SU-DHL-6 (cell line): ENCODE results near the gene XKRX.

Source experiments
- H2AFZ ChIP-seq: fragments of 200-600 bp; sonication (generic); 2 replicates; pipeline ENCODE4 v1.6.1; 2014; ENCODE audit warnings: low read depth, mild to moderate bottlenecking, moderate library complexity, mixed read lengths, antibody characterized with exemption, low read length; ENCODE audit not compliant: severe bottlenecking
- H3F3A ChIP-seq: fragments of 200-600 bp; shearing (Covaris generic); 2 replicates; pipeline ENCODE4 v1.6.0; 2016; ENCODE audit warnings: antibody characterized with exemption, mild to moderate bottlenecking; ENCODE audit not compliant: insufficient read depth
- H3K27ac ChIP-seq: fragments of 200-600 bp; sonication (generic); 2 replicates; pipeline ENCODE4 v1.5.1; 2016; ENCODE audit warnings: low read depth, mild to moderate bottlenecking, low read length, moderate library complexity, mixed read lengths
- H3K27me3 ChIP-seq: fragments of 200-600 bp; sonication (generic), shearing (Covaris generic); 2 replicates; pipeline ENCODE4 v1.6.0; 2014; ENCODE audit warnings: mild to moderate bottlenecking, low read length
- H3K36me3 ChIP-seq: fragments of 200-600 bp; sonication (generic); 2 replicates; pipeline ENCODE4 v1.6.1; 2014; ENCODE audit warnings: mild to moderate bottlenecking, low read length, mixed read lengths
- H3K4me2 ChIP-seq: fragments of 300-600, 200-600 bp; shearing (Covaris generic), sonication (generic); 2 replicates; pipeline ENCODE4 v1.6.0; 2014; ENCODE audit warnings: low read length, low read depth, mild to moderate bottlenecking; ENCODE audit not compliant: poor library complexity, severe bottlenecking
- H3K4me3 ChIP-seq: fragments of 200-600 bp; sonication (generic); 2 replicates; pipeline ENCODE4 v1.5.1; 2014; ENCODE audit warnings: antibody characterized with exemption, low read length, mild to moderate bottlenecking, mixed read lengths; ENCODE audit not compliant: insufficient read depth, poor library complexity, severe bottlenecking
- H3K79me2 ChIP-seq: fragments of 200-600 bp; sonication (generic); 2 replicates; pipeline ENCODE4 v1.6.1; 2014; ENCODE audit warnings: mild to moderate bottlenecking, low read length, moderate library complexity; ENCODE audit not compliant: insufficient read depth
- H3K9ac ChIP-seq: fragments of 200-600 bp; sonication (generic); 2 replicates; pipeline ENCODE4 v1.7.0; 2014; ENCODE audit warnings: mild to moderate bottlenecking, low read length
- H3K9me2 ChIP-seq: fragments of 200-600 bp; sonication (generic); replicated peaks from 2 replicates; pipeline ENCODE4 v1.6.1; 2014; ENCODE audit warnings: low read length; ENCODE audit not compliant: insufficient read depth
- H3K9me3 ChIP-seq: fragments of 200-600 bp; sonication (generic); 2 replicates; pipeline ENCODE4 v1.6.1; 2014; ENCODE audit warnings: low read length, mixed read lengths; ENCODE audit not compliant: insufficient read depth
- H4K20me1 ChIP-seq: fragments of 200-600 bp; sonication (generic); 2 replicates; pipeline ENCODE4 v1.6.1; 2014; ENCODE audit warnings: low read depth, mild to moderate bottlenecking, antibody characterized with exemption, low read length, moderate library complexity, mixed read lengths
- EZH2phosphoT487 ChIP-seq: fragments of 200-600 bp; sonication (generic), shearing (Covaris generic); conservative IDR thresholded peaks from 2 replicates; pipeline ENCODE4 v1.6.1; 2018; ENCODE audit warnings: mild to moderate bottlenecking, antibody characterized with exemption, low read length, moderate library complexity, mixed read lengths
- TF ChIP-seq, protein P1 (sequence below): fragments of 200-600 bp; sonication (generic); IDR thresholded peaks from one replicate; pipeline ENCODE4 v1.5.1; 2017; ENCODE audit warnings: antibody characterized with exemption, mild to moderate bottlenecking, low read length, moderate library complexity; ENCODE audit not compliant: insufficient read depth, poor library complexity, severe bottlenecking

XKRX gene

DNA sequence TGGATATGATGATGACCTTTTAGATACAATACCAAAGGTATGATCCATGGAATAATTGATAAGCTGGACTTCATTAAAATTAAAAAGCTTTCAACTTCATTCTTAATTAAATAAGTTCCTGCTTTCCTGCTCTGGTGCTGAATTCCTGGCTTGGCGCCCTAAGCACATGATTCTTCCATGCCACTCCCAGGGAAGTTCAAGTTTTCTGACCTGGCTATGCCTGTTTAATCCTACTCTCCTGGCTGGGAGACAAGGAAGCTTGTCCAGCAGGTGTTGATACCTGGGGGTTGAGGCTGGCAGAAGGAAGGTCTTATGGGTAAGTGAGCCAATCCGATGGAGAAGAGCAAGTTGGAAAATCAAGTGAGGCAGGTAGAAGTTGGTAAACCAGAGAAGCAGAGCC is 24.3 kb downstream of the XKRX start:
- no peak overlapping the region for H2AFZ ChIP-seq

DNA sequence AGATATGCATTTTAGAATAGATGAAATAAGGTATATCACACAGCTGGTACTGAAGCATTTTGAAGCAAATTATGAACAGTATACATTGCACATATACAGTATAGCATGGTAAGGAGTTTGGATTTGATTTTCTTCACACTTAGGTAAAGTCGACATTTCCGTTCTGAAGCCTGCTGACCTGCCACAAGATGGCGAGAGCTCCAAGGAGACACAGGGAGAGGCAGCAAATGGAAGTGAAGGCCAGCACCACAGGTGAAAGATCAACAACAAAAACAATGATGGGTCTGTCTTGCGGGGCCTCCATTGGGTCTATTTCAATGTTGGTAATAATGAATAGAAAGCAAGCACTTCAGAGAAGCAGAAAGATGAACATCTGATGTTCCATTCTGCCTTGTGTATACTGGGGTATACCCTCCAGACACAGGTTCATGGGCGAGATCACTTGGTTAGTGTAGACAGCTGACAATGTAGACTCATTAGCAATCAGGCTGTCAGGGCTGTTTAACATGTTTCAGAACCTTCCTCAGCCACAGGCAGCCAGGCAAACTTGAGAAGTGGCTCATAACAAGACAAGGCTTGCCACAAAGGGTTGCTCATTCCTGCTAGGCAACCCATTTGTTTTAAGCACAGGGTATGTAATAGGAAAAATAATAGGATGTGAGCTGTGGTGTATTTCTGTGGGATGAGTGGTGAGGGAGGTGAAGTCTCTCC is 33.2 kb downstream of the XKRX start:
- TF ChIP-seq, protein P1, sequence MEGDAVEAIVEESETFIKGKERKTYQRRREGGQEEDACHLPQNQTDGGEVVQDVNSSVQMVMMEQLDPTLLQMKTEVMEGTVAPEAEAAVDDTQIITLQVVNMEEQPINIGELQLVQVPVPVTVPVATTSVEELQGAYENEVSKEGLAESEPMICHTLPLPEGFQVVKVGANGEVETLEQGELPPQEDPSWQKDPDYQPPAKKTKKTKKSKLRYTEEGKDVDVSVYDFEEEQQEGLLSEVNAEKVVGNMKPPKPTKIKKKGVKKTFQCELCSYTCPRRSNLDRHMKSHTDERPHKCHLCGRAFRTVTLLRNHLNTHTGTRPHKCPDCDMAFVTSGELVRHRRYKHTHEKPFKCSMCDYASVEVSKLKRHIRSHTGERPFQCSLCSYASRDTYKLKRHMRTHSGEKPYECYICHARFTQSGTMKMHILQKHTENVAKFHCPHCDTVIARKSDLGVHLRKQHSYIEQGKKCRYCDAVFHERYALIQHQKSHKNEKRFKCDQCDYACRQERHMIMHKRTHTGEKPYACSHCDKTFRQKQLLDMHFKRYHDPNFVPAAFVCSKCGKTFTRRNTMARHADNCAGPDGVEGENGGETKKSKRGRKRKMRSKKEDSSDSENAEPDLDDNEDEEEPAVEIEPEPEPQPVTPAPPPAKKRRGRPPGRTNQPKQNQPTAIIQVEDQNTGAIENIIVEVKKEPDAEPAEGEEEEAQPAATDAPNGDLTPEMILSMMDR: peak; percentile 23
- TF ChIP-seq EZH2phosphoT487: no peak
- Histone ChIP-seq H3K4me2 (no peak overlapping the region), H3K9me2 (no peaks in the 10 kb centered on the region), H3K36me3 (no peaks in the 10 kb centered on the region), H3K27me3 (no peaks in the 10 kb centered on the region), H3K4me3 (no peak overlapping the region), H3K79me2 (no peaks in the 10 kb centered on the region), H4K20me1 (no peaks in the 10 kb centered on the region), H3F3A (no peaks in the 10 kb centered on the region), H3K9me3 (no peaks in the 10 kb centered on the region), H2AFZ (no peak overlapping the region), H3K27ac (no peak overlapping the region), H3K9ac (no peak overlapping the region)

More for the DNA sequence above, 24.3 kb downstream of the XKRX start:
- Histone ChIP-seq H3K79me2 (no peaks in the 10 kb centered on the region), H3K9me3 (no peaks in the 10 kb centered on the region), H3K4me3 (no peak overlapping the region), H3K9me2 (no peaks in the 10 kb centered on the region), H3K27ac (no peak overlapping the region), H3K4me2 (no peak overlapping the region), H3F3A (no peaks in the 10 kb centered on the region), H3K27me3 (no peaks in the 10 kb centered on the region), H3K9ac (no peak overlapping the region), H3K36me3 (no peaks in the 10 kb centered on the region), H4K20me1 (no peaks in the 10 kb centered on the region)
- TF ChIP-seq EZH2phosphoT487: no peak
- TF ChIP-seq, protein P1: no peak

DNA sequence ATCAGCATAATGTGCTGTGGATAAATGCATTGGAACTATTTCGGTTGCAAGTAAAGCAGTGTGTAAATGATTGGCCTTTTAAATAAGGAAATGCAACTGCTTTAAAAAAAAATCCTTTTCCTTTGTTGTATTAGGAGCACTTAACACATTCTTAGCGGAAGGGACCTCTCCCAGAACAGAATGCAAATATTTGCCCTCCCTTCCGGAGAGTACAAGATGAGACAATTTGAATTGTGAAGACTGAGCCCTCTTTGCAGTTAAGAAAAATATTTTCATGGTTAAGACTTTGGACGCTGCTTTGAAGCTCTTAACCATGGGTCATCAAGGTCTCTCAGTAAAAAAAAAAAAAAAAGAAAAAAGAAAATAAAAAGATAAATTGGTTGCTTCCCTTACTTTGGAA is 45.1 kb downstream of the XKRX start:
- Histone ChIP-seq H2AFZ (no peak overlapping the region), H3K9me3 (no peaks in the 10 kb centered on the region), H3K4me2 (no peak overlapping the region)

More for the DNA sequence above, 45.1 kb downstream of the XKRX start:
- Histone ChIP-seq H3K9me2 (no peaks in the 10 kb centered on the region), H3K79me2 (no peaks in the 10 kb centered on the region), H3K27ac (no peak overlapping the region), H3K27me3 (no peaks in the 10 kb centered on the region), H3K9ac (no peak overlapping the region), H4K20me1 (no peaks in the 10 kb centered on the region), H3F3A (no peaks in the 10 kb centered on the region), H3K4me3 (no peak overlapping the region), H3K36me3 (no peaks in the 10 kb centered on the region)
- TF ChIP-seq, protein P1: no peak
- no peak for TF ChIP-seq EZH2phosphoT487
